HG03025 (cell line): Measurements from ENCODE around the gene KCNJ4.

Source experiments
- ATAC-seq: cut with Tn5 transposase; IDR thresholded peaks from one replicate; pipeline ENCODE4 v1.9.1; 2021; ENCODE audit warnings: mild to moderate bottlenecking, moderate library complexity; ENCODE audit not compliant: unreplicated experiment, low FRiP score

Gene KCNJ4

GRCh38 chr22:38454353-38455075 lies 485 bp downstream of the KCNJ4 start:
- ATAC-seq: no peak

- no peak for ATAC-seq
Measured at GRCh38 chr22:38453996-38454352, 1.0 kb downstream of the KCNJ4 start.

- no peak for ATAC-seq
Measured at GRCh38 chr22:38453066-38453672, 1.8 kb downstream of the KCNJ4 start.

GRCh38 chr22:38452373-38453065 lies 2.5 kb downstream of the KCNJ4 start:
- ATAC-seq: no peak

- ATAC-seq: no peak
Measured at GRCh38 chr22:38451864-38452263, 3.1 kb downstream of the KCNJ4 start.

GRCh38 chr22:38451404-38451803 lies 3.6 kb downstream of the KCNJ4 start:
- no peak for ATAC-seq

GRCh38 chr22:38450234-38450797 lies 4.7 kb downstream of the KCNJ4 start:
- no peak for ATAC-seq

- ATAC-seq: no peak
Measured at GRCh38 chr22:38449776-38450175, 5.2 kb downstream of the KCNJ4 start.

GRCh38 chr22:38448945-38449745 lies 5.9 kb downstream of the KCNJ4 start:
- no peak for ATAC-seq

GRCh38 chr22:38446018-38446601 lies 8.9 kb downstream of the KCNJ4 start:
- ATAC-seq: no peak

- no peak for ATAC-seq
Measured at GRCh38 chr22:38444783-38445182, 10.2 kb downstream of the KCNJ4 start.

GRCh38 chr22:38443628-38444521 lies 11.1 kb downstream of the KCNJ4 start:
- no peak for ATAC-seq

GRCh38 chr22:38442967-38443627 lies 11.9 kb downstream of the KCNJ4 start:
- ATAC-seq: no peak

GRCh38 chr22:38441620-38442287 lies 13.2 kb downstream of the KCNJ4 start:
- ATAC-seq: no peak

GRCh38 chr22:38440747-38441350 lies 14.2 kb downstream of the KCNJ4 start:
- no peak for ATAC-seq

- no peak for ATAC-seq
Measured at GRCh38 chr22:38437416-38437815, 17.6 kb downstream of the KCNJ4 start.

GRCh38 chr22:38436629-38437395 lies 18.2 kb downstream of the KCNJ4 start:
- ATAC-seq: no peak
